A549 treated with dexamethasone at 1 μM for 4 hours (cell line): ENCODE data around the gene AGFG1. TPM values are rescaled to one million over a fixed set of nuclear protein-coding genes. Genes with fewer than 3 reads are reported as not detected.

Source experiments
- total RNA-seq: library from RNA; stranded (reverse); fragments of 200-300 nt; extraction: Qiagen RNA extraction; gene quantifications from 5 replicates; pipeline ENCODE4 v1.2.3, GENCODE V29; 2022

Gene AGFG1
- 95.4 to 139 TPM (median 129 TPM) in 5 replicates for total RNA-seq

GRCh38 chr2:227471924-227472264 is at the start of gene AGFG1:
Gene AGFG1 (plus strand): TSS chr2:227472156. CDS start chr2:227472422, 266 bp downstream.

GRCh38 chr2:227598835-227599503 is 127.0 kb downstream of the AGFG1 start, which contains the start of gene SCYGR2:
Gene SCYGR2 (plus strand): TSS chr2:227598893. CDS start chr2:227598893, 0 bp downstream.

Other genes with a start within 250 kb of the AGFG1 start
- gene MFF, start 146.9 kb upstream of the AGFG1 start, total RNA-seq: 103 to 117 TPM (median 107 TPM) in 5 replicates
- 5.8 to 8.7 TPM (median 8.0 TPM) in 5 replicates for gene TM4SF20, start 92.8 kb upstream of the AGFG1 start, total RNA-seq
- gene SCYGR1, start 84.2 kb upstream of the AGFG1 start, total RNA-seq: not detected in 5 replicates
- not detected in 5 replicates for gene SCYGR2, start 126.7 kb downstream of the AGFG1 start, total RNA-seq
- gene SCYGR3, start 142.7 kb downstream of the AGFG1 start, total RNA-seq: not detected in 5 replicates
- gene SCYGR4, start 145.3 kb downstream of the AGFG1 start, total RNA-seq: not detected in 5 replicates
- gene SCYGR5, start 194.6 kb downstream of the AGFG1 start, total RNA-seq: not detected in 5 replicates
- gene SLC19A3, start 245.9 kb downstream of the AGFG1 start, total RNA-seq: 1.9 to 2.9 TPM (median 2.2 TPM) in 5 replicates